H9 (cell line): ENCODE data around the gene MRRF. TPM values are rescaled to one million over a fixed set of nuclear protein-coding genes. Genes with fewer than 3 reads are reported as not detected.

Experiments used
- DNase-seq: peaks from one replicate; pipeline ENCODE4 v3.0.0-alpha.2; 2017
- H2AFZ ChIP-seq: one replicate; pipeline ENCODE4 v1.6.1; 2013; ENCODE audit warnings: mild to moderate bottlenecking, low read length, control low read depth, moderate library complexity
- H2AK5ac ChIP-seq: 2 replicates; pipeline ENCODE4 v1.6.1; 2013; ENCODE audit warnings: low read length, control low read depth, mixed read lengths; ENCODE audit not compliant: insufficient read length
- H2BK120ac ChIP-seq: one replicate; pipeline ENCODE4 v1.6.1; 2013; ENCODE audit warnings: low read depth, mild to moderate bottlenecking, low read length, control low read depth, inconsistent platforms; ENCODE audit not compliant: poor library complexity, severe bottlenecking
- H2BK12ac ChIP-seq: 2 replicates; pipeline ENCODE4 v1.6.1; 2013; ENCODE audit warnings: low read length, control low read depth, mixed read lengths, low read depth; ENCODE audit not compliant: insufficient read length
- H2BK15ac ChIP-seq: 2 replicates; pipeline ENCODE4 v1.6.1; 2013; ENCODE audit warnings: low read depth, low read length, control low read depth
- H2BK20ac ChIP-seq: one replicate; pipeline ENCODE4 v1.6.1; 2013; ENCODE audit warnings: low read depth, mild to moderate bottlenecking, low read length, control low read depth, inconsistent platforms; ENCODE audit not compliant: poor library complexity, severe bottlenecking
- H2BK5ac ChIP-seq: 2 replicates; pipeline ENCODE4 v1.6.1; 2013; ENCODE audit warnings: low read length, control low read depth, mixed read lengths; ENCODE audit not compliant: insufficient read length
- H3K14ac ChIP-seq: 2 replicates; pipeline ENCODE4 v1.6.1; 2013; ENCODE audit warnings: low read length, control low read depth; ENCODE audit not compliant: insufficient read depth
- H3K18ac ChIP-seq: 2 replicates; pipeline ENCODE4 v1.6.1; 2013; ENCODE audit warnings: low read depth, mild to moderate bottlenecking, mixed read lengths, low read length, control low read depth; ENCODE audit not compliant: insufficient read length
- H3K23ac ChIP-seq: 2 replicates; pipeline ENCODE4 v1.6.1; 2013; ENCODE audit warnings: low read length, control low read depth, mixed read lengths, low read depth; ENCODE audit not compliant: insufficient read length
- H3K23me2 ChIP-seq: 2 replicates; pipeline ENCODE4 v1.6.1; 2013; ENCODE audit warnings: low read depth, mild to moderate bottlenecking, mixed read lengths, low read length, control low read depth; ENCODE audit not compliant: insufficient read length, poor library complexity, severe bottlenecking
- H3K27ac ChIP-seq: 2 replicates; pipeline ENCODE4 v1.5.1; 2013; ENCODE audit warnings: low read length, control low read depth, mixed read lengths, low read depth; ENCODE audit not compliant: insufficient read length
- H3K27me3 ChIP-seq: 2 replicates; pipeline ENCODE4 v1.6.1; 2013; ENCODE audit warnings: low read length, control low read depth, inconsistent platforms; ENCODE audit not compliant: insufficient read depth
- H3K4ac ChIP-seq: 2 replicates; pipeline ENCODE4 v1.6.1; 2013; ENCODE audit warnings: low read depth, mild to moderate bottlenecking, control low read depth, inconsistent platforms, low read length, moderate library complexity
- H3K4me1 ChIP-seq: 2 replicates; pipeline ENCODE4 v1.6.1; 2013; ENCODE audit warnings: low read length, control low read depth, inconsistent platforms; ENCODE audit not compliant: insufficient read depth
- H3K4me2 ChIP-seq: 2 replicates; pipeline ENCODE4 v1.6.1; 2013; ENCODE audit warnings: low read length, control low read depth, mixed read lengths; ENCODE audit not compliant: insufficient read length, insufficient read depth
- H3K56ac ChIP-seq: 2 replicates; pipeline ENCODE4 v1.6.1; 2013; ENCODE audit warnings: low read depth, mild to moderate bottlenecking, mixed read lengths, low read length, control low read depth; ENCODE audit not compliant: insufficient read length
- H3K79me1 ChIP-seq: 2 replicates; pipeline ENCODE4 v1.6.1; 2013; ENCODE audit warnings: low read depth, mild to moderate bottlenecking, moderate library complexity, low read length, control low read depth, inconsistent platforms; ENCODE audit not compliant: insufficient read depth, poor library complexity, severe bottlenecking
- H3K79me2 ChIP-seq: 2 replicates; pipeline ENCODE4 v1.6.1; 2013; ENCODE audit warnings: low read length, control low read depth, inconsistent platforms; ENCODE audit not compliant: insufficient read depth
- H3K9ac ChIP-seq: 2 replicates; pipeline ENCODE4 v1.6.1; 2013; ENCODE audit warnings: low read length, control low read depth, mixed read lengths; ENCODE audit not compliant: insufficient read length; ENCODE audit errors: extremely low read depth
- H3K9me3 ChIP-seq: one replicate; pipeline ENCODE4 v1.6.1; 2013; ENCODE audit warnings: low read depth, low read length, inconsistent platforms; ENCODE audit not compliant: control insufficient read depth
- H3T11ph ChIP-seq: one replicate; pipeline ENCODE4 v1.6.1; 2013; ENCODE audit warnings: mild to moderate bottlenecking, low read length, control low read depth, inconsistent platforms
- H4K20me1 ChIP-seq: one replicate; pipeline ENCODE4 v1.6.1; 2013; ENCODE audit not compliant: control insufficient read depth, insufficient read length, insufficient read depth
- H4K5ac ChIP-seq: 2 replicates; pipeline ENCODE4 v1.6.1; 2013; ENCODE audit warnings: low read depth, mild to moderate bottlenecking, mixed read lengths, low read length, control low read depth; ENCODE audit not compliant: insufficient read length
- H4K8ac ChIP-seq: replicated peaks from 2 replicates; pipeline ENCODE4 v1.6.1; 2013; ENCODE audit warnings: low read length, control low read depth, mixed read lengths, low read depth; ENCODE audit not compliant: insufficient read length
- H4K91ac ChIP-seq: 2 replicates; pipeline ENCODE4 v1.6.1; 2013; ENCODE audit warnings: low read depth, mild to moderate bottlenecking, moderate library complexity, mixed read lengths, low read length, control low read depth; ENCODE audit not compliant: insufficient read length
- H3K27ac Mint-ChIP-seq, 3 experiments: 2 replicates in 2 of 3; 3 replicates in 1 of 3; pipeline ENCODE4 v1.8.0; 2020 to 2021; ENCODE audit warnings: mixed read lengths in 3 of 3, mild to moderate bottlenecking in 1 of 3, moderate library complexity in 1 of 3
- H3K27me3 Mint-ChIP-seq: 2 replicates; pipeline ENCODE4 v1.8.0; 2021; ENCODE audit warnings: low read depth, mild to moderate bottlenecking, moderate library complexity, mixed read lengths
- H3K36me3 Mint-ChIP-seq, 3 experiments: 2 replicates in 2 of 3; 3 replicates in 1 of 3; pipeline ENCODE4 v1.8.0; 2020 to 2021; ENCODE audit warnings: low read depth in 3 of 3, mixed read lengths in 3 of 3; ENCODE audit not compliant: insufficient read depth in 1 of 3
- H3K4me1 Mint-ChIP-seq, 2 experiments: 2 replicates each; pipeline ENCODE4 v1.8.0; 2020; ENCODE audit warnings: mixed read lengths in 2 of 2
- H3K4me3 Mint-ChIP-seq, 2 experiments: 2 replicates in 1 of 2; 3 replicates in 1 of 2; pipeline ENCODE4 v1.8.0; 2020 to 2021; ENCODE audit warnings: mild to moderate bottlenecking in 2 of 2, mixed read lengths in 2 of 2, moderate library complexity in 1 of 2
- H3K9me3 Mint-ChIP-seq, 2 experiments: 2 replicates in 1 of 2; 3 replicates in 1 of 2; pipeline ENCODE4 v1.8.0; 2020; ENCODE audit warnings: mild to moderate bottlenecking in 2 of 2, mixed read lengths in 2 of 2, moderate library complexity in 1 of 2
- CTCF ChIP-seq: fragments of 200-600 bp; sonication (generic); conservative IDR thresholded peaks from 3 replicates; pipeline ENCODE4 v1.8.0; 2021; ENCODE audit warnings: antibody characterized with exemption, mild to moderate bottlenecking
- WGBS: extraction: QIAGEN DNeasy Blood & Tissue Kit; methylation state at CpG from one replicate; pipeline ENCODE4 v1.1.7; 2013; ENCODE audit warnings: missing lambda C conversion rate, low lambda C conversion rate, mixed read lengths; ENCODE audit not compliant: insufficient read length; ENCODE audit errors: extremely low coverage; 5-methylcytosine and 5-hydroxymethylcytosine counted together
- total RNA-seq: library from RNA; stranded (reverse); gene quantifications from 2 replicates; pipeline ENCODE4 v1.2.1, GENCODE V29; 2021

MRRF gene
- total RNA-seq, 1 experiment from 2014 or later: 33.7 TPM

DNA sequence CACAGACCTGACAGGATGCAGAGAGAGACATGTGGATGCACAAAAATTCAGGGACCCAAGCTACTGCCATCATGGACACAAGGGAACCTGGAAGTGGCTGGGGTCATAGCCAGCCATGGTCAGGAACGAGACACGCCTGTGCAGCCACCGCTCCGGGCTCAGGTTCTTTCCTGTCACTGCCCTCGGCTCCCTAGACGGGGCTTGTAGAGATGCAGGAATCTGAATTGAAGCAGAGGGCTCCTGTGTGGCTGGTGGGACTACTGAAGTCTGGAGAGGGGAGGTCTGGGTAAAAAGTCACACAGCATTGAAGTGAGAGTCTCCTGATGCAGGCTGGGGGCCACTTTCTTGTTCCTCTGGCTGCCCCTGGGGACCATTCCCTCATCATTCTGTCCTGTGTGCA is 73.9 kb downstream of the MRRF start:
- no peak for DNase-seq
- Histone ChIP-seq H2BK5ac (no peak overlapping the region), H3T11ph (no peak overlapping the region), H2AFZ (no peak overlapping the region), H3K56ac (no peak overlapping the region), H2BK15ac (no peak overlapping the region), H2BK12ac (no peak overlapping the region), H3K4me1 (peaks cover 17% of the 10 kb centered on the region; the same call in 1 of the 2 replicates), H3K18ac (no peak overlapping the region), H2BK20ac (no peak overlapping the region), H4K8ac (no peak overlapping the region), H3K9ac (no peak overlapping the region), H4K5ac (no peak overlapping the region), H2AK5ac (no peak overlapping the region), H3K79me2 (no peaks in the 10 kb centered on the region), H3K27ac (no peak overlapping the region), H3K14ac (no peak overlapping the region; the same call in 1 of the 2 replicates), H3K23ac (no peak overlapping the region), H3K27me3 (no peaks in the 10 kb centered on the region), H3K4me2 (no peak overlapping the region), H3K9me3 (no peaks in the 10 kb centered on the region), H3K79me1 (no peaks in the 10 kb centered on the region), H4K91ac (no peak overlapping the region), H3K4ac (no peak overlapping the region), H4K20me1 (no peaks in the 10 kb centered on the region), H3K23me2 (no peaks in the 10 kb centered on the region), H2BK120ac (no peak overlapping the region)
- no peak overlapping the region; a peak in 1 of 7 replicates for H3K27ac Mint-ChIP-seq
- no peak for TF ChIP-seq CTCF
- no CpG with 5 or more reads among the region's 6 CpGs for WGBS
- H3K27me3 Mint-ChIP-seq: peaks cover 9% of the 10 kb centered on the region
- no peak overlapping the region for H3K4me3 Mint-ChIP-seq
- H3K9me3 Mint-ChIP-seq: no peaks in the 10 kb centered on the region
- H3K36me3 Mint-ChIP-seq: no peaks in the 10 kb centered on the region
- peaks cover 50 to 67% of the 10 kb centered on the region in 2 experiments for H3K4me1 Mint-ChIP-seq
